Measurements from ENCODE around the gene BMF.
"Not testable (repeated sequence)": the region's sequence is repeated elsewhere in the genome, so short reads cannot be mapped to it uniquely, and the experiment has no call there.

BMF gene

DNA sequence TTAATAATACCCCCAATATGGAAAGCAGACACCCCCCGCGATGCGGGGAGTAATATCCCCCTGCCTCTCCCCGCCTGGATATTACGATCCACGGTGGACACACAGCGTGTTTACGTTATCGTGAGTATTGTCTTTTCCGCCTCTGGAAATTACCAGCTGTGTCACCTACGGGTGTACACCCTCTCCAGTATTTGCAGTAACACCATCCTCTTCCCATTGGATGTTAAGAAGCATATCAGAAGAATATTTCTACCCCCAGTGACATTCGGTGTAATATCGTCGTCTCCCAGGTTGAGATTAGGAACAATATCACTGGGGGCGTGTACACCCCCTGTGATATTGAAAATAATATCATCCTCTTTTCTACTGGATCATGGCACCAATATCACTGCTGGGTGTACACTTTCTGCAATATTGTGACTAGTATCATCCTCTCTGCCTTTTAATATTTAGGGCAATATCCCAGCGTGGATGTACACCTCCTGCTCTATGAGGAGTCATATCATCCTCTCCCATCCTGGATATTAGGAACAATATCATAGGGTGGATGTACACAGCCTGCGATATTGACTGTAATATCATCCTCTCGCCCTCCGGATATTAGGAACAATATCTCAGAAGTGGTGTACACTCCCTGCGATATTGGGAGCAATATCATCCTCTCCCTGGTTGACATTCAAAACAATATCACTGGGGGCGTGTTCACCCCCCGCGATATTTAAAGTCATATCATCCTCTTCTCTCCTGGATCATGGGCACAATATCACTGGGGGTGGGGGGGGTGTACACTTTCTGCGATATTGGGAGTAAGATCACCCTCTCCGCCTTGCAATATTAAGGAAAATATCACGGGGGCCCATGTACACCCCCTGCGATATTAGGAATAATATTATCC lies 20.3 kb upstream of the BMF start:
- FAIRE-seq: no peak

DNA sequence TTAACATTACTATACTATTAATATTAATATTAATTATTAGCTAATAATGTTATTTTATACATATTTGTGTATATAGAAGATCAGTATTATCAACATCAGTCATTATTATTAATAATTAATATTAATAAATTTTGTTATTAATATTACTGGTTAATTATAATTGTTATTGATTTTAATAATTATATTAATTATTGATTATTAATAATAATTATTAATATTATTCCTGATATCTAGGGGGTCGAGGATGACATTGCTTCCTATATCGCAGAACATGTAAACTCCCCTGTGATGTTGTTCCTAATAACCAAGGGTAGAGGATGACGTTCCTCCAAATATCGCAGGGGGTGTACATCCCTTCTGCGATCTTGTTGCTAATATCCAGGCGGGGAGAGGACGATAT lies 17.3 kb upstream of the BMF start:
- FAIRE-seq: peak; percentile 95

DNA sequence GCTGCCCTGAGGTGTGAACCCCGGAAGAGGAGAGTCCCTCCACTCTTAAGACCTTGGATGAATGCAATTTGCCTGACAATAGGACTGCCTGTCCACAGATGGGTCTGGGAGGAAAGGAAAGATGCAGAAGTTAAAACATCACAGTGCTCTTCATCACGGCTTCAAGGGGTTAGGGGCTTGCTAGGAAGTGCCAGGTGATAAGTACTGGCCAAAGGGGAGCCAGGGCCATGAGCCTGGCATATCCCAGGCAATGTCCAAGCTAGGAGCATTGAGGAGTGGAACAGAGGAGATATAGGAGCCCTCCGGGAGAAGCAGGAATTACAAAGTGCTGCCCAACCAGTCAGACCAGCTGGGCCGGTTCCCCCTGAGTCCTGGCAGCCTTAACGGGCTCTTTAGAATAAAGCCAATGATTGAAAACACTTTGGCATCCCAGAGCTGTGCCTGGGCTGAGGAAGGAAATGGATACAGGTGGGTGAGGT lies 16.2 kb upstream of the BMF start:
- FAIRE-seq: not testable (repeated sequence)

DNA sequence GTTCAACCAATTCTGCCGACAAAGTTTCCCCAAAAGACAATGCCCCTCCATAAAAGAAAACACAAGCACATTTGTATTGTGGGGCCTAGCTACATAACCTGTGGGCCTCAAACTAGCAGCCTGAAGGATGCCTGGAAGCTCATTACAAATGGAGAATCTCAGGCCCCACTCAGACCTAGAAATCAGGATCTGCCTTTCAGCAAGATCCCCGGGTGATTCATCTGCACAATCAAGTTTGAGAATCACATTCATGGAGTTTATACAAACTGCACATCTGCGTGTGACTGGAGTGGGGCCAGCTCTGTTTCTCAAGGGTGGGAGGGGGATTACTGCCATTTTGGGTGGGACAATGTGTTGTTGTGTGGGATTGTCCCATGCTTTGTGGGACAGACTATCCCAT lies 15.7 kb upstream of the BMF start:
- not testable (repeated sequence) for FAIRE-seq

DNA sequence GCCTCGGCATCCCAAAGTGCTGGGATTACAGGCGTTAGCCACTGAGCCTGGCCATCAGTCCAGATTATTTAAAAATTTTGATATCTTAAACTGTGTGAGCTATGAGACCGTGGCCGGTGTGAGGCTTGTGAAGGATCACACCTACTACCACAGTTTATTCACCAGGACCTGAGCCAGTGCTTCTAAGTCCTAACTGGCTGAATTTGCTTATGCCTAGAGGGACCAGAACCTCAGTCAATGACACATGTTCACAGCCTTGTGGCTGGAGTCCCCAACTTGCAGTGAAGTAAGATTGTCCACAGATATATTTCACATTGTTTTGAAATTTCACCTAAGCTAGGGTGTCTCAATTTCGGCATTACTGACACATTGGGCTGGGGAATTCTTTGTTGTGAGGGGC lies 15.2 kb upstream of the BMF start:
- not testable (repeated sequence) for FAIRE-seq

DNA sequence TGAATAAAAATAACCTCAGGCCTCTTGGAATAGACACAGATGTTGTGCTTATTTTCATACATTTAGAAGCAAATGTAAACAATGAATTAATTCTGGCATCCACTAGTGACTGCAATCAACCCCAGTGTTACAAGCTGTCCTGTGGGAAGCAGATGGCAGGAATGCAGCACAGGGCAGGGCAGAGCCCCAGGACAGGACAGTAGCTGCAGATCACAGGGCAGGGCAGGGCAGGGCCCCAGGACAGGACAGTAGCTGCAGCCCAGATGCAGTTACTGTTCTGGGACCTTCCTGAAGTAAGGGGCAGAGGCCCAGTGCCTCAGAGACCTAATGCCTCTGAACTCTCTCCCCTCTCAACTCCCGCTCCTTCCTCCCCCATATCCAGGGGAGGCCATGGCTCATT lies 14.3 kb upstream of the BMF start:
- FAIRE-seq: not testable (repeated sequence)

DNA sequence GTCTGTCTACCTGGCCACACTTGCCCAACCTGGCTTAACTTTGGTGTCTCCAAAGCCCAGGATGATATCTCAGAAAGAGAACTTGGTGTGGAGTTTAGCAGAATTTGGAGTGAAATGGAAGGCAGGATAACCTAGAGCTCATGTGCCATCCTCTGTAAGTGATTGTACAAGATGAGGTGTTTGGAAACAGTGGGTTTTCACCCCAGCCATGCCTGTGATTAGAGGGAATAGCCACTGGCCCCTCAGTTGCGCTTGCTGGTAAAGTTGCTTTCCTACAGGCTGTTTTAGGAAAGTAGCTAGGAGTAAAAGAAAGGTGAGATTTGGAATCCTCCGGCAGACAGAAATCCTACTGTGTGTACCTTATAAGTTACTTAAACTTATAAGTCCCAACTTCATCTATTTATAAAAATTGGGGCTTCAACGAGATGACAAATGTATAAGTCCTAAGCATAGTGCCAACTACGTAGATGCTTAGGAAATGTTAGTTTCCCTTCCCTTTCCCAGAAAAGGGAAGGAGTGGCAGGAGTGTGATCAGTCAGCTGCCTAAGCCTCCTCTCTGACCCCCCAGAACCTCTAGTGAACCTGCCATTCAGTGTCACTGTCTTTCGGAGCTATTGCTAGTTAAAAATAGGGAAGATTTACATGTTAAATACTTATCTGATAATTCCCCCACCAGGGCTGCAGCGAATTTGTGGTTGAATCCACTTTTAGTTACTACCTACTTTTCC lies 13.4 kb upstream of the BMF start:
- FAIRE-seq: no peak

DNA sequence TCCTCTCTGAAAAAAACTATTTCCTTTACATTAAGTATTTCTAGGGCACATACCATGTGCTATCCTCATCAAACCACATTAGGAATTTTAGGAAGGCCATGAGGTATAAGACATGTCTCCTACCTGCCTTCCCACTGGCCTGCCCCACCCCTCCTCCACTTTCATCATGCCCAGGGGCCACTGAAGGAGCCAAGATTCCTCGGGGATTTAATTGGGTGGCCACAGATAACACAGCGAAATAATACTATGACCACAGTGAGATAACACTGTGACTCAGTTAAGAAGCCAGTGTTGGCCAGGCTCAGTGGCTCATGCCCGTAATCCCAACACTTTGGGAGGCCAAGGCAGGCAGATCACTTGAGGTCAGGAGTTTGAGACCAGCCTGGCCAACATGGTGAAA lies 9.8 kb upstream of the BMF start:
- no peak for FAIRE-seq

DNA sequence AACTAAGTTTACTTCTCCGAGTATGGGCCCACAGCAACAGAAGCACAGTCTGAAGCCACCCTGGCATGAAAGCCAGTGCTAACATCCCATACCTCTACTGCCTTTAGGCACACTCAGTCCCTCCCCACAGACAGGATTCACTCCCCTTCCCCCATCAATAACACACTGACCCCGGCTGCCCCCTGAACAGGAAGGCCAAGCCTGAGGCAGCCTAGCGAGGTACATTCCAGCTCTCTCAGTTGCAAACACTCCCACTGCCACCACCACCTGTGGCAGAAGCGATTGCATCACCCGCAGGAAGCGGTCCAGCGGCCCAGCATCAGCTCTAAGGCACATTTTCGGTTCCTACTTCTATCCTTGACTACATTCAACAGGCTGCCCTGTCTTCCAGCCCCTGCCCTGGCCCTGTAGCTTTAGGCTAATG lies 7.0 kb upstream of the BMF start:
- FAIRE-seq: no peak

DNA sequence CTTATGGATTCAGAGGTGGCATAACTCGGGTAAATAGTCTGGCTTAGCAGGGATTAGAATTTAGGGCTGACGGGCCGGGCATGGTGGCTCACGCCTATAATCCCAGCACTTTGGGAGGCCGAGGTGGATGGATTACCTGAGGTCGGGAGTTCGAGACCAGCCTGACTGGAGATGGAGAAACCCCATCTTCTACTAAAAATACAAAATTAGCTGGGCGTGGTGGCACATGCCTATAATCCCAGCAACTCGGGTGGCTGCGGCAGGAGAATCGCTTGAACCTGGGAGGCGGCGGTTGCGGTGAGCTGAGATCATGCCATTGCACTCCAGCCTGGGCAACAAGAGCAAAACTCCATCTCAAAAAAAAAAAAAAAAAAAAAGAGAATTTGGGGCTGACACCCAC lies 6.4 kb upstream of the BMF start:
- not testable (repeated sequence) for FAIRE-seq

DNA sequence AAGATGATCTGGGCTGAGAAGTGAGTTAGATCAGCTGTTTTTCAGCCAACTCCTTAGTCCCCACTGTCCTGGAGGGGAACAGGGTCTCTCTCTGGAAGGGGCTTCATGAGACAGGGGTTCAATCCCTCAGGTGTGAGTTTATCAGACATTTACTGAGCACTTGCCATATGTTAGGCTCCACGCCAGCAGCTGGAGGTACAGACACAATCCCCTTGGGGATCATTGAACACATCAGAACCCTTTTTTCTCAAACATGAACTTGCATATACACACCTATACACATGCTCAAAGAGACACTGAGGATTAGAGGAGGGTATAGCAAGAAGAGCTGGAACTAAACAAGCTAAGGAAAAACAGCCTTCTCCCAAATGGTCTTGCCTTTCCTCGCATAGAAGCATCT lies 5.5 kb upstream of the BMF start:
- no peak for FAIRE-seq

DNA sequence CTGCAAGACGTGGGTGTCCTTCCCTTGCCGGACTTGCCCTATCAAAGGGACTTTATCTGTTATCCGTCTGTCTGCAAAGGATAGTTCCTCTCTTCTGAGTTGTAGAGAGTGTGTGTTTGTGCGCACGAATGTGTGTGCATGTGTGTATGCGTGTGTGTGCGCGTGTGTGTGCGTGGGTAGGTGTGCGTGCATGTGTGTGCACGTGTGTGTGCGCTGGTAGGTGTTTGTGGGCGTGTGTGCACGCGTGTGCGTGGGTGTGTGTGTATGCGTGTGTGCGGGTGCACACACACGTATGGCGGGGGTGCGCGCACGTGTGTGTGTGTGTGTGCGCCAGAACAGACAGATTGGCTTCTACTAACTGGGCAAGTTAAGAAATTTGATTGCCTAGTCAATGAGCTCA lies 4.1 kb upstream of the BMF start:
- FAIRE-seq: no peak

DNA sequence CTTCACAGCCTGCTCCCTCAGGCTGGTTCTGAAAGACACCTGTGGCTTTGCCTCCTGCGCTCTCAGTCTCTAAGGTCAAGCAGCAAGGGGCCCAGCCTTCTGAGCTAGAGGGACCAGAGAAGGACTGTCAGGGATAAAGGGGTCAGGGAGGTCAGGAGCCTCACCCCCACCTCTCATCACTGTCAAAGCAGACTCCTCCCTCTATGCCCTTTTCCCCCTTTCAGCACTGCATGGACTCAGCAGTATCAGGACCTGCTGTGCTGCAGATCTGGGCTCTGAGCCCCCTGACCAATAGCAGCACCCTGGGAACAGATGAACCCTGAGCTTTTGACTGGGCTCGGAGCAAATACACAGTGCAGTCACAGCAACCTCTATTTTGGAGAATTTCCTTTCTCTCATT lies 3.2 kb upstream of the BMF start:
- FAIRE-seq: no peak

DNA sequence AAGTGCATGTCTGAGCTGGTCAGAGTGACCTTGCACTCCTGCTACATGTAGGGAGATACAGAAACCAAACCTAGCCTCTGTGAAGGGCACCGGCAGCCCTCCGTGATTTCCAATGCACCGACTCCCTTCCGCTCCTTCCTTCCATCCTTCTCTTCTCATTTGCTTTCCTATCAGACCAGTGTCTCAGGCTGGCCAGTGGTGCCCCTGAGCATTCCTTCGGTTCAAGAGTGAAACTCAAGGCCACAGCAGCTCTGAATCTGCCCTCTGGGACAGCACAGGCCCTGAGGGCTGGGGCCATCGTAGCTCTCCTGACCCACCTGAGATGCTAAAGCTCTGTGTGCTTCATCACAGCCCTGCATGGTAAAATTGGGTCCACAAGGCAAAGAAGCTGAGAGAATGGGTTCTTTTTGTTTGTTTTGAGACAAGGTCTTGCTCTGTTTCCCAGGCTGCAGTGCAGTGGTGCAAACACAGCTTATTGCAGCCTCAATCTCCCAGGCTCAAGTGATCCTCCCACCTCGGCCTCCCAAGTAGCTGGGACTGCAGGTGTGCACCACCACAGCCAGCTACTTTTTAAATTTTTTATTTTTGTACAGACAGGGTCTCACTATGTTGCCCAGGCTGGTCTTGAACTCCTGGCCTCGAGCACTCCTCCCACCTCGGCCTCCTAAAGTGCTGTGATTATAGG lies 2.3 kb upstream of the BMF start:
- no peak for FAIRE-seq

DNA sequence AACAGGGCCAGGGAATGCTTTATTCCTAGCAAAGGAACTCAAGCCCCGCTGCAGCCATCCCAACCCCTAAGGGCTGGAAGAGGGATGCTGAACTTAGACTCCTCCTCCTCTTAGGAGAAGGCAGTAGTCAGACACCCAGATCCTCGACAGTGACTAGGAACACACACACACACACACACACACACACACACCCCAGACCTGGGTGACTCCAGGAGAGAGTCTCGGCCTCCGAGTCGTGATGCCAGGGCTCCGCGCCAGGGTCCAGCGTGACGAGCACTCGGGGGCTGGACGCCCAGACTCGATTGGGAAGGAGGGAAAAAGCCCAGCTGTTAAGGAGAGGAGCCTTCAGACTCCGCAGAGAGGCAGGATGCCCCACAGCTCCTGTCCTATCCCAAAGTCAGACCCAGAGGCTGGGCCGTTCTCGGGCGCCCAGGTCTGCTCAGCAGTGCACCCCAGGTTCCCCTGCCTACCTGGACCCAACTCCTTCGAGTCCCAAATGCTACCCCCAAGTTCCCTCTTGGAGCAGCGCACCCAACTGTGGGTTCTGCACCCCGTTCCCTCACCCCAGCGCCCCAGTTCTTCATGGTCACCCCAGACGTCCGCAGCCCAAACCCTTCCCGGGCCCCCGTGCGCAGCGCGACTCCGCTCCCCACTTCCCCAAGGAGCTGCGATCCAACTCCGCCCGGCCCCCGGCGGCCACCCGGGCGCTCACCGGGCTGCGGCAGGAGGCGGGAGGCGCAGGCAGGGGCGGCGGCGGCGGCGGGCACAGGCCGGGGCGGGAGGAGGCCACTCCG lies 421 bp downstream of the BMF start:
- no peak for FAIRE-seq

DNA sequence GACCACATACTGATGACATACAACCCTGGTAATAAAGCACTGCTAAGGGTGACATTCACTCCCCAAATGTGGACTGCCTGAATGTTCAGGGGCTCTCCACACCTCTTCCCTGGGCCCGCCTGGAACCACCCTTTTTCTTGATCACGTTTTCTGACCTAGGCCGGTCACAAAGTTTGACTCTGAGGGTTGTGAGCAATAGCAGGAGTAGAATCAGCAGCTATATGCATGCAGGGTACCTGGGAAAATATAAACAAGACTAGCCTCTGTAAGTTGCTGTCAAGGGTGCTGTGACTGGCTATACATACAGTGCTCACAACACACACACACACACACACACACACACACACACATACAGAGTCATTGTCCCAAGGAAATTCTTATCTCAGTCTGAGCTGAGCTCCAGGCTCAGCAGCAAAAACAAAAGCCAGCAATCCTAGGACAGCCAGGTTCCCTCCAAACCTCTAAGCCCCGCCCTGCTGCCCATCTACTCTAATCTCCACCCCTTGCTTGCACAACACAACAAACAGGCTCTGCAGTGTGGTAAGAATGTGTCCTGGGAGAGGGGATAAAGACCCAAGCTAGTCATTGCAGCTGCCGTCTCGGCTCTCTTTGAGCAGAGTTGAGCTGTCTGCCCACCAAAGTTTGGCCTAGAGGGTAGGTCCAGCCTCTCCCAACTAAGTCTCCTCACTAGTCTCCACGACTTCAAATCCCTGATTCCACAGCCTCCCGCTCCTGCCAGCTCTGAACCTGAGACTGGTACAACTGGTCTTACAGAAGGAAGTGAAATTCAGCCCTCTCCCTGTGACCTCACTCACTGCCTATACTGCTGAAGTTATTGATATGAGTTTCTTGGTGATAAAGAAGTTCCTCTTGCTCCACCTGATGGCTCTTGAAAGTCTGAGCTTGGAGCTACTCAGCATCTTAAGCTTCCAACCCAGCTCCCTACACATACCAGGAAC lies 2.2 kb downstream of the BMF start:
- FAIRE-seq: no peak

DNA sequence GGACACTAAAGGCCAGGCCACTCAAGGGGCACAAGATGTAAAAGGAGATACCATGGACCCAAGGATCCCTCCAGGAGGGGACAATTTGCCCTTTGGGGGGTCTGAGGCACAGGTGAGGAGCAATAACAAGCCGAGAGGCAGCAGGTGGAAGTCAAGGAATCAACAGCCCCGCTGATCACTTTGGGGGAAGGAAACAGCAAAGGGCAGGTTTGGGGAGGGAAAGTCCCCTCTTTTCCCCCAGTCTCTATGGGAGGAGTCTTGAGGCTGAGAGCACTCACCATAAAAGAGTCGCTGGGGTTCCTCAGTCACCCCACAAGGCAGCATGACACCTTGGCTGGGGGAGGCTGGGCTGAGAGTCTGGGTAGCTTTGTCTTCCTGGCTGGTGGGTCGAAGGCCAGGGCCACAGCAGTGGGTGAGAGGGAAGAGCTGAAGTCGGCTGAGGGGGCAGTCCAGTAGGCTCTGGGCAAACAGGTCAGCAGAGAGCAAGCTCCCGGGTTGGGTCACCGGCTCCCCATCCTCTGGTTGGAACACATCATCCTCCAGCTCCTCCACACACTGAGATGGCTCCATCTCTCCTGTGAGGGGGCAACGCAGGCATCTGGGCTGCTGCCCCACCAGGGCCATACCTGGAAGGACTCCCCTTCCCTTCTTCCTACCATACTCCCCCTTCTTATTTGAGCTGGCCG lies 3.0 kb downstream of the BMF start:
- no peak for FAIRE-seq

DNA sequence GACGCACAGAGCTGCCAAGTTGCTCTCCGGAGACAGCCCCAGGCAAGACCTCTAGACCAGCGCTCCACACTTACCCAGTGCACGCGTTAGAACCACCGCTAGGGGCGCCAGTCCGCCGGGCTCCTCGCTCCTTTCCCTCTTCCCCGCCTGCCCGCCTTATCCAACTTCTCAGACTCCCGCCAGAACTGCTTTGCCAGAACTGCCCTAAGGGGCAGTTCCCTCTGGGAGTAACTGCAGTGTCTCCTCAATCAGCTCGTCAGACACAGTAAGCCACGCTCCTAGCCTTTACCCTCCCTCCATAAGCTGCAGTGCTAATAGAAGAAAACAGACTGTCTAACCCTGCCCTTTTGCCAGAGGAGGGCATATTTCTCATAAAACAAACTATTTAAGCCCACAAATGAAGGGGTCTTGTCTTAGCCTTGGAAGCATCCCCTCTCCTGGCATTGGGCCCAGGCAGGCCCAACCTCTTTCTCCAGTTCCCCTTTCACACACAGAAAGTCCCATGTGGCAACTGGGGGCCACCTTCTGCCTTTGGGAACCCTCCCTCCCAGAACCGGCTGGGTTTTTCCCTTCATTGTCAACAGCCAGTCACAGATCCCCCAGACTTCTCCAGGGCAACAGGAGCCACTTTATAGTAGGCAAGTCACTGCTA lies 3.7 kb downstream of the BMF start:
- FAIRE-seq: no peak

DNA sequence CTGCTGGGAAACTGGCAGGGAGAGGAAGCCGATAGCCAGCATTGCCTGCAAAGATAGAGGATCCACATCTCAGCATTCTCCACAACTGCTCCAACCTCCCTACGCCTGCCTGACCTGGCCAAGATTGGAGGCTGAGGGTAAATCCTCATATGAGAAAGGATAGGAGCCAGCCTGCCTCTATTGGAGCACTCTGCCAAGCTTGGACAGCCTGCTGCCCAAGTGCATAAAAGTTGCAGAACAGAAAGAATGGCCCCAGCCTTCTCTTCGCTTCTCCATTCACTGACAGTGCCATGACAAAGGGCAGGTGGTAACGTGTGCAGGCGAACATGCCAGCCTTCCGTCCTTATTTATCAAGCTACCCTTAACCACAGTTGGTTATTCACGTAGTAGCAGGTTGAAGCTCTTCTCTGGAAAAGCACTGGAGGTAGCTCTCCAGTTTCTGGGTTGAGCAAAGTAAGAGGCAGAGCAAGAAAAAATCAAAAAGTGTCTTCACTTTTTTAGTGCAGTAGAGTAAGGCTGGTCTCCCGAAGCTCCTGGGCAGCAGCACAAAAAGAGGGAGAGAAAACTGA lies 4.3 kb downstream of the BMF start:
- no peak for FAIRE-seq

DNA sequence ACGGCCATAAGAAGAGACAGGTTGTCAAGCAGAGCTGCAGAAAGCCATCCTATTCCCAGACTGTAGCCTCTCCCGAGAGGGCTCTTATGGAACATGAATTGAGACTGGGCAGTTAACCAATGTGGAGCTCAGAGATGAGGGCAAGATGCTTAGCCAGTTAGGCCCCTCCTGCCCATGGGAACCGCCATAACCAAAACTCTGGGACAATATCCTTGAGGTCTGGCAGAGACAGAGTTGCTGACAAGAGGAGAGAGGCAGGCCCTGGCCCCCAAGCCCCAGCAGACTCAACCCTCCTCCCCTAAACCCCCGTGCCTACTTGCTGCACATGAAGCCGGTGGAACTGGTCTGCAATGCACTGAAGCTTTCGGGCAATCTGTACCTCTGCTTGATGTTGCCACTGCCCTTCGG lies 4.8 kb downstream of the BMF start:
- no peak for FAIRE-seq
